Hepatocyte (in vitro differentiated cells): ENCODE results near the gene AP4E1. TPM values are rescaled to one million over a fixed set of nuclear protein-coding genes. Genes with fewer than 3 reads are reported as not detected.

Experiments
- DNase-seq: peaks from one replicate; pipeline ENCODE4 v3.0.0-alpha.2; 2016; ENCODE audit warnings: low spot score
- H2AFZ ChIP-seq: fragments of 200-600 bp; sonication (generic); 2 replicates; pipeline ENCODE4 v1.6.0; 2016; ENCODE audit warnings: antibody characterized with exemption, mild to moderate bottlenecking
- H3K27ac ChIP-seq: fragments of 200-600 bp; sonication (generic); 2 replicates; pipeline ENCODE4 v1.5.1; 2016; ENCODE audit warnings: mild to moderate bottlenecking
- H3K27me3 ChIP-seq: fragments of 200-600 bp; sonication (generic); 2 replicates; pipeline ENCODE4 v1.6.1; 2016
- H3K36me3 ChIP-seq: fragments of 200-600 bp; sonication (generic); replicated peaks from 2 replicates; pipeline ENCODE4 v1.5.1; 2016; ENCODE audit warnings: low read depth; ENCODE audit not compliant: insufficient read depth
- H3K4me1 ChIP-seq: fragments of 200-600 bp; sonication (generic); 2 replicates; pipeline ENCODE4 v1.5.1; 2016; ENCODE audit warnings: mild to moderate bottlenecking, moderate library complexity; ENCODE audit not compliant: insufficient read depth
- H3K4me2 ChIP-seq: fragments of 200-600 bp; sonication (generic); 2 replicates; pipeline ENCODE4 v1.6.0; 2016
- H3K4me3 ChIP-seq: fragments of 200-600 bp; sonication (generic); 2 replicates; pipeline ENCODE4 v1.5.1; 2016; ENCODE audit warnings: mild to moderate bottlenecking
- H3K79me2 ChIP-seq: fragments of 200-600 bp; sonication (generic); 2 replicates; pipeline ENCODE4 v1.6.0; 2017; ENCODE audit warnings: mild to moderate bottlenecking
- H3K9me2 ChIP-seq: fragments of 200-600 bp; sonication (generic); replicated peaks from 2 replicates; pipeline ENCODE4 v1.6.0; 2017; ENCODE audit warnings: mild to moderate bottlenecking; ENCODE audit not compliant: insufficient read depth
- H3K9me3 ChIP-seq: fragments of 200-600 bp; sonication (generic); 2 replicates; pipeline ENCODE4 v1.5.1; 2016; ENCODE audit warnings: low read depth, mild to moderate bottlenecking
- H4K20me1 ChIP-seq: fragments of 200-600 bp; sonication (generic); 2 replicates; pipeline ENCODE4 v1.6.0; 2016; ENCODE audit warnings: mild to moderate bottlenecking; ENCODE audit not compliant: insufficient read depth, poor library complexity, severe bottlenecking
- CTCF ChIP-seq: fragments of 200-600 bp; sonication (generic); IDR thresholded peaks from 2 replicates; pipeline ENCODE4 v1.5.1; 2016; ENCODE audit warnings: antibody characterized with exemption, mild to moderate bottlenecking; ENCODE audit not compliant: poor library complexity
- EZH2 ChIP-seq: fragments of 200-600 bp; sonication (generic); IDR thresholded peaks from 2 replicates; pipeline ENCODE4 v1.6.1; 2016; ENCODE audit warnings: antibody characterized with exemption, mild to moderate bottlenecking, borderline replicate concordance
- EZH2phosphoT487 ChIP-seq: fragments of 200-600 bp; sonication (generic); IDR thresholded peaks from one replicate; pipeline ENCODE4 v1.6.1; 2018; ENCODE audit warnings: antibody characterized with exemption, mild to moderate bottlenecking, low read depth, moderate library complexity; ENCODE audit not compliant: unreplicated experiment, severe bottlenecking
- WGBS: methylation state at CpG from one replicate; pipeline ENCODE4 v1.1.6; 2016; ENCODE audit warnings: low lambda C conversion rate; ENCODE audit errors: missing lambda C conversion rate; 5-methylcytosine and 5-hydroxymethylcytosine counted together
- polyA plus RNA-seq: library from polyadenylated mRNA; unstranded; fragments of >200 nt; fragmentation: Nextera tagmentation; extraction: Ambion mirVana; gene quantifications from 2 replicates; pipeline ENCODE4 v1.2.1, GENCODE V29; 2016
- total RNA-seq: library from RNA; depleted of rRNA; stranded (reverse); fragments of >200 nt; gene quantifications from 2 replicates; pipeline ENCODE4 v1.2.3, GENCODE V29; 2014

Gene AP4E1
- total and polyA plus RNA-seq, 2 experiments from 2014 or later: 1.4 to 12.4 TPM

DNA sequence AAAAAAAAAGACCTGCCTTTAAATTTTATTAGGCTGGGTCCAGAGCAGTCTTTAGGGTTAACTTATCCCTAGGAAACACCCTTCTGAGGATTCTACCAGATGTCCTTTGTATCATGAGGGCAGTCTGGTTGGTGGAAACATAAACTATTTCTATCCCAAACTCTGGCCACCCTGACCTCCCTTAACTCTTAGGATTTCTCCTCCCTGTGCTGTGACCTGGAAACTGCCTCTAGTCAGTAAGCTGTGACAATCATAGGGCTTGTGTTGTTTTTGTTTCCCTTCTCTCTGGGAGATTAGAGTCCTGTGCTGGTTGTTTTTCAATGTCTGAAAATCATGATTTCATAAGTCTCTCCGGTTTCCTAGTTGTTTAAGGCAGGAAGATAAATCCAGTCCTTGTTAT is 108.1 kb downstream of the AP4E1 start:
- H3K9me2 ChIP-seq: no peaks in the 10 kb centered on the region
- no peak overlapping the region for H3K4me2 ChIP-seq
- no peak for TF ChIP-seq EZH2phosphoT487
- H3K27ac ChIP-seq: no peak overlapping the region
- H3K9me3 ChIP-seq: peaks cover 8% of the 10 kb centered on the region
- H3K4me1 ChIP-seq: no peaks in the 10 kb centered on the region
- no peaks in the 10 kb centered on the region for H3K36me3 ChIP-seq
- H3K79me2 ChIP-seq: no peaks in the 10 kb centered on the region
- WGBS: 87% methylated on average over 1 of the region's 1 CpG
- no peak for DNase-seq
- no peak overlapping the region for H3K4me3 ChIP-seq
- no peaks in the 10 kb centered on the region for H3K27me3 ChIP-seq
- H2AFZ ChIP-seq: no peak overlapping the region
- no peaks in the 10 kb centered on the region for H4K20me1 ChIP-seq

DNA sequence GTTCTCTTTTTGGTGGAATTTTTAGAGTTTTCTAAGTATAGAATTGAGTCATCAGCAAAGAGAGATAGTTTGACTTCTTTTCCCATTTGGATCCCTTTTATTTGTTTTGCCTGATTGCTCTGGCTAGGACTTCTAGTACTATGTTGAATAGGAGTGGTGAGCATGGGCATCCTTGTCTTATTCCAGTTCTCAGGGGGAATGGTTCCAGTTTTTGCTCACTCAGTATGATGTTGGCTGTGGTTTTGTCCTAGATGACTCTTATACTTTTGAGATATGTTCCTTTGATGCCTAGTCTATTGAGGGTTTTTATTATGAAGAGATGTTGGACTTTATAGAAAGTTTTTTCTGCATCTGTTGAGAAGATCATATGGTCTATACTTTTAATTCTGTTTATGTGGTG is 113.7 kb downstream of the AP4E1 start:
- TF ChIP-seq CTCF: no peak
- no peak for TF ChIP-seq EZH2phosphoT487
- TF ChIP-seq EZH2: no peak
- no peaks in the 10 kb centered on the region for H3K27me3 ChIP-seq
- H3K9me2 ChIP-seq: no peaks in the 10 kb centered on the region
- H3K27ac ChIP-seq: no peak overlapping the region
- peaks cover 8% of the 10 kb centered on the region for H3K9me3 ChIP-seq
- no peaks in the 10 kb centered on the region for H3K36me3 ChIP-seq
- no peaks in the 10 kb centered on the region for H3K79me2 ChIP-seq
- no peak overlapping the region for H2AFZ ChIP-seq
- no peak overlapping the region for H3K4me3 ChIP-seq
- no peaks in the 10 kb centered on the region for H3K4me1 ChIP-seq
- H4K20me1 ChIP-seq: no peaks in the 10 kb centered on the region
- no peak for DNase-seq
- no peak overlapping the region for H3K4me2 ChIP-seq

DNA sequence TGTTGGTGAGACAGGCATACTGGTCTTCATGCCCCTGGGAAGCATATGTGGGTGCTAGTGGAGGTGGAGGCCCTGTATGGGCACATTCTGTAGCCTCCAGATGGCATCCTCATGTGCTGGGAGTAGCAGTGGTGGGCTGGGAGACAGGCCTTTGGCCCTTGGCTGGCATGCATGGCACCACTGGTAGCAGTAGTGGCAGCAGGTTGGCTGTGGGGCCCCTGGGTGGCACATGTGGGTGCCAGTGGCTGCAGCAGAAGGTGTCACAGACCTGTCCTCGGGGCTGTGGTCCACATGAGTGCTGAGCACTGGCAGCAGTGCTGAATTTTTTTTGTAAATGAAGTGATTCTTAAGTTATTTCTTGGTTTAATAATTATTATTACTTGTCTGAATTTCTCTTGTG is 115.0 kb downstream of the AP4E1 start:
- no peaks in the 10 kb centered on the region for H3K79me2 ChIP-seq
- no peak overlapping the region for H3K4me3 ChIP-seq
- DNase-seq: no peak
- no peak overlapping the region for H3K27ac ChIP-seq
- peaks cover 8% of the 10 kb centered on the region for H3K9me3 ChIP-seq
- no peaks in the 10 kb centered on the region for H3K27me3 ChIP-seq
- no peaks in the 10 kb centered on the region for H3K9me2 ChIP-seq
- no peak overlapping the region for H3K4me2 ChIP-seq
- H4K20me1 ChIP-seq: no peaks in the 10 kb centered on the region
- no peaks in the 10 kb centered on the region for H3K36me3 ChIP-seq
- no peak for TF ChIP-seq CTCF
- no peak for TF ChIP-seq EZH2phosphoT487
- H2AFZ ChIP-seq: no peak overlapping the region
- WGBS: 85% methylated on average over 1 of the region's 1 CpG
- H3K4me1 ChIP-seq: no peaks in the 10 kb centered on the region

- WGBS: 78% methylated on average over 4 of the region's 4 CpGs
- no peak for DNase-seq
- Histone ChIP-seq H3K9me3 (no peaks in the 10 kb centered on the region), H3K79me2 (no peaks in the 10 kb centered on the region), H3K36me3 (no peaks in the 10 kb centered on the region), H4K20me1 (no peaks in the 10 kb centered on the region), H3K27ac (no peak overlapping the region), H3K27me3 (no peaks in the 10 kb centered on the region), H3K4me2 (no peak overlapping the region), H2AFZ (no peak overlapping the region), H3K4me3 (no peak overlapping the region), H3K9me2 (no peaks in the 10 kb centered on the region), H3K4me1 (no peaks in the 10 kb centered on the region)
- TF ChIP-seq CTCF: no peak
These were observed 116.4 kb downstream of the AP4E1 start for GRCh38 chr15:51024735-51025453.
